ENCODE data around the gene ARSJ.

The ARSJ gene

GRCh38 chr4:113901994-113902787, 77.3 kb downstream of the ARSJ start:
- no peak for DNase-seq (ENCODE audit: low read depth)

GRCh38 chr4:113899271-113900070, 80.0 kb downstream of the ARSJ start:
- no peak for DNase-seq (ENCODE audit: low read depth)

GRCh38 chr4:113893546-113893945, 85.9 kb downstream of the ARSJ start:
- no peak for DNase-seq (ENCODE audit: low read depth)

- DNase-seq (ENCODE audit: low read depth): no peak
These were observed 91.4 kb downstream of the ARSJ start for GRCh38 chr4:113888006-113888405.

- DNase-seq (ENCODE audit: low read depth): no peak
These were observed 94.2 kb downstream of the ARSJ start for GRCh38 chr4:113885291-113885690.

- no peak for DNase-seq (ENCODE audit: low read depth)
These were observed 94.8 kb downstream of the ARSJ start for GRCh38 chr4:113884655-113885054.

GRCh38 chr4:113882668-113883067, 96.8 kb downstream of the ARSJ start:
- DNase-seq (ENCODE audit: low read depth): no peak

- no peak for DNase-seq (ENCODE audit: low read depth)
These were observed 98.2 kb downstream of the ARSJ start for GRCh38 chr4:113881256-113881655.

GRCh38 chr4:113880240-113881028, 99.0 kb downstream of the ARSJ start:
- DNase-seq (ENCODE audit: low read depth): no peak

- DNase-seq (ENCODE audit: low read depth): no peak
These were observed 100.8 kb downstream of the ARSJ start for GRCh38 chr4:113878668-113879067.

- no peak for DNase-seq (ENCODE audit: low read depth)
These were observed 105.0 kb downstream of the ARSJ start for GRCh38 chr4:113874480-113874879.

GRCh38 chr4:113873508-113873907, 105.9 kb downstream of the ARSJ start:
- DNase-seq (ENCODE audit: low read depth): no peak

- no peak for DNase-seq (ENCODE audit: low read depth)
These were observed 106.8 kb downstream of the ARSJ start for GRCh38 chr4:113872426-113873260.

- no peak for DNase-seq (ENCODE audit: low read depth)
These were observed 108.4 kb downstream of the ARSJ start for GRCh38 chr4:113871080-113871479.

GRCh38 chr4:113869743-113870375, 109.6 kb downstream of the ARSJ start:
- no peak for DNase-seq (ENCODE audit: low read depth)

GRCh38 chr4:113866611-113867010, 112.8 kb downstream of the ARSJ start:
- DNase-seq (ENCODE audit: low read depth): no peak

GRCh38 chr4:113858924-113859323, 120.5 kb downstream of the ARSJ start:
- DNase-seq (ENCODE audit: low read depth): no peak

- no peak for DNase-seq (ENCODE audit: low read depth)
These were observed 127.6 kb downstream of the ARSJ start for GRCh38 chr4:113851816-113852215.
